ENCODE measurements around the gene CNGB1. TPM values are rescaled to one million over a fixed set of nuclear protein-coding genes. Genes with fewer than 3 reads are reported as not detected.

Gene CNGB1
- total RNA-seq, 1 donor from 2014 or later = under 0.01 TPM

GRCh38 chr16:57957673-57958392 lies 13.1 kb downstream of the CNGB1 start:
- H3K36me3 ChIP-seq (ENCODE audit: control insufficient read depth, insufficient read depth, low read length) = no peaks in the 10 kb centered on the region
- FAIRE-seq = no peak
- DNase-seq (ENCODE audit: low read depth) = no peak
- no peaks in the 10 kb centered on the region for H3K27me3 ChIP-seq (ENCODE audit: control insufficient read depth, insufficient read depth, low read length)
- H3K4me3 ChIP-seq (ENCODE audit: low read depth, low read length) = no peak overlapping the region
- TF ChIP-seq CTCF (IDR thresholded peaks at IDR 0.05; ENCODE audit: insufficient read depth, low read length, severe bottlenecking) = no peak

GRCh38 chr16:57956924-57957672 lies 13.8 kb downstream of the CNGB1 start:
- TF ChIP-seq CTCF (IDR thresholded peaks at IDR 0.05; ENCODE audit: insufficient read depth, low read length, severe bottlenecking) = no peak
- no peaks in the 10 kb centered on the region for H3K27me3 ChIP-seq (ENCODE audit: control insufficient read depth, insufficient read depth, low read length)
- no peaks in the 10 kb centered on the region for H3K36me3 ChIP-seq (ENCODE audit: control insufficient read depth, insufficient read depth, low read length)
- no peak overlapping the region for H3K4me3 ChIP-seq (ENCODE audit: low read depth, low read length)
- DNase-seq (ENCODE audit: low read depth) (no peak), FAIRE-seq (no peak)

- Histone ChIP-seq H3K27me3 (ENCODE audit: control insufficient read depth, insufficient read depth, low read length) (no peaks in the 10 kb centered on the region), H3K36me3 (ENCODE audit: control insufficient read depth, insufficient read depth, low read length) (no peaks in the 10 kb centered on the region), H3K4me3 (ENCODE audit: low read depth, low read length) (no peak overlapping the region)
- no peak for TF ChIP-seq CTCF (IDR thresholded peaks at IDR 0.05; ENCODE audit: insufficient read depth, low read length, severe bottlenecking)
- DNase-seq (ENCODE audit: low read depth) (no peak), FAIRE-seq (no peak)
Measured at GRCh38 chr16:57956270-57956808, 14.6 kb downstream of the CNGB1 start.

GRCh38 chr16:57955572-57956188 lies 15.2 kb downstream of the CNGB1 start:
- no peaks in the 10 kb centered on the region for H3K36me3 ChIP-seq (ENCODE audit: control insufficient read depth, insufficient read depth, low read length)
- no peaks in the 10 kb centered on the region for H3K27me3 ChIP-seq (ENCODE audit: control insufficient read depth, insufficient read depth, low read length)
- DNase-seq (ENCODE audit: low read depth) (peak; percentile 80), FAIRE-seq (peak; percentile 89)
- peak; percentile 55 for TF ChIP-seq CTCF (IDR thresholded peaks at IDR 0.05; ENCODE audit: insufficient read depth, low read length, severe bottlenecking)
- H3K4me3 ChIP-seq (ENCODE audit: low read depth, low read length) = no peak overlapping the region

- H3K4me3 ChIP-seq (ENCODE audit: low read depth, low read length) = no peak overlapping the region
- H3K27me3 ChIP-seq (ENCODE audit: control insufficient read depth, insufficient read depth, low read length) = peaks cover 2% of the 10 kb centered on the region
- no peak for FAIRE-seq
- no peak for DNase-seq (ENCODE audit: low read depth)
- no peak for TF ChIP-seq CTCF (IDR thresholded peaks at IDR 0.05; ENCODE audit: insufficient read depth, low read length, severe bottlenecking)
- no peaks in the 10 kb centered on the region for H3K36me3 ChIP-seq (ENCODE audit: control insufficient read depth, insufficient read depth, low read length)
Measured at GRCh38 chr16:57953857-57954256, 17.1 kb downstream of the CNGB1 start.

Measured in bronchial epithelial cell (primary cell).